Non-pigmented ciliary epithelial cell (primary cell): ENCODE results near the gene TGFB2.

Experiments used
- DNase-seq: peaks from one replicate; pipeline ENCODE4 v3.0.0-alpha.2; 2010; ENCODE audit warnings: low read depth

The TGFB2 gene

DNA sequence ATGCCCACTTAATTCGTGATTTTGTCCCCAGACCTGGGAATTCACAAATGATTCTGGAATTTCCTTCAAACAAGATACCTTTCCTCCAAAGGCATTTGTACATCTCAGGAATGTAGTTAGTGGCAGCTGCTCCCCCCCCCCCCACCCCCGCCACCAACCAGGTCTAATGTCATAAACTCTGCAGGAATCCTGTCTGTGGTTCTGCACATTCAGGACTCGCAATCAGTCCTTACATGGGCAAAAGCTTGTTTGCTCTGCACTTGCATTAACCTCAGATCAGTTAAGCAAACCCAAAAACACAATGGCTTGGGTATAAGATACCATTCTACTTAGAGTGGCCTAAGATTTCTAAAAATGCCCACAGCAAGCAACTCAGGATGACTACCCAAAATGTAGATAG lies 143.8 kb downstream of the TGFB2 start:
- DNase-seq = peak; percentile 91

DNA sequence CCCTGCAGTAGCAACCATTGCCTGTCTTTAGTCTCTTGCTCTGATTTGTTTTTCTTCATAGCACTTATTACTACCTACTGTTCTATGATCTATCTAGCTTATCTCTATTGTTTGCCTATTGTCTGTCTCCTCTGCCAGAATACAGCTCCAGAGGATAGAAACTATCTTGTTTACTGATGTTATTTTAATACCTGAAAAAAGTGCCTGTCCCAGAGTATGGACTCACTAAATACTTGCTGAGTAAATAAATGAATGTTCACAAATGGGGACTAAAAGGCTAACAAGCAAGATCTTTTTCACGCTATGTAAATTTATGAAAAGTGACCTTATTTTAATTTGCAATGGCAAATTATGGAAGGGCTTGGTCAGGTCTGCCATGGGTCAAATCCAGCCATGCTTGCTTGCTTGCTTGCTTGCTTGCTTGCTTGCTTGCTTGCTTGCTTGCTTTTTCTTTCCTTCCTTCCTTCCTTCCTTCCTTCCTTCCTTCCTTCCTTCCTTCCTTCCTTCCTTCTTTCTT lies 145.3 kb downstream of the TGFB2 start:
- no peak for DNase-seq

- no peak for DNase-seq
Measured at GRCh38 chr1:218492874-218493273, 147.7 kb downstream of the TGFB2 start.

DNA sequence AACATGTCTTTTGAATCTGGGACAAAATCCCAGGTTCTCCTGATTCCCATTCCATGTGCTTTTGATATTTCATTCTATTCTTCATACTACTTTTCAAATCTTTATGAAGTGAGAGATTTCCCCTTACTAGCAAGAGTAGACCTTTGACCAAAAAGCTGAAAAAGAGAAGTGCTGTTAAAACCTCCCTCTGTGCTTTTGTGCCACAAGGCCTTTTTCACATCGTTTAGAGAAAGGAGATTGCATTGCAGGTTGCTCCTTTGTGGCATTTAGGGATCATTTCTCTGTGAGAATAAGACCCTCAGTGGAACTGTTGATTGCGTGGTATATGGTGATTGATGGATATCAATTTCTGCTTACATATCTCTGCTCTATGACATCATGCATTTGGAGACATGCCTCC lies 148.8 kb downstream of the TGFB2 start:
- no peak for DNase-seq
